HG03135 (cell line): ENCODE data around the gene DERA.
"Not testable (repeated sequence)": the region's sequence is repeated elsewhere in the genome, so short reads cannot be mapped to it uniquely, and the experiment has no call there.

Experiments used
- ATAC-seq: cut with Tn5 transposase; IDR thresholded peaks from one replicate; pipeline ENCODE4 v1.9.1; 2021; ENCODE audit warnings: mild to moderate bottlenecking, moderate library complexity; ENCODE audit not compliant: unreplicated experiment

DERA gene

DNA sequence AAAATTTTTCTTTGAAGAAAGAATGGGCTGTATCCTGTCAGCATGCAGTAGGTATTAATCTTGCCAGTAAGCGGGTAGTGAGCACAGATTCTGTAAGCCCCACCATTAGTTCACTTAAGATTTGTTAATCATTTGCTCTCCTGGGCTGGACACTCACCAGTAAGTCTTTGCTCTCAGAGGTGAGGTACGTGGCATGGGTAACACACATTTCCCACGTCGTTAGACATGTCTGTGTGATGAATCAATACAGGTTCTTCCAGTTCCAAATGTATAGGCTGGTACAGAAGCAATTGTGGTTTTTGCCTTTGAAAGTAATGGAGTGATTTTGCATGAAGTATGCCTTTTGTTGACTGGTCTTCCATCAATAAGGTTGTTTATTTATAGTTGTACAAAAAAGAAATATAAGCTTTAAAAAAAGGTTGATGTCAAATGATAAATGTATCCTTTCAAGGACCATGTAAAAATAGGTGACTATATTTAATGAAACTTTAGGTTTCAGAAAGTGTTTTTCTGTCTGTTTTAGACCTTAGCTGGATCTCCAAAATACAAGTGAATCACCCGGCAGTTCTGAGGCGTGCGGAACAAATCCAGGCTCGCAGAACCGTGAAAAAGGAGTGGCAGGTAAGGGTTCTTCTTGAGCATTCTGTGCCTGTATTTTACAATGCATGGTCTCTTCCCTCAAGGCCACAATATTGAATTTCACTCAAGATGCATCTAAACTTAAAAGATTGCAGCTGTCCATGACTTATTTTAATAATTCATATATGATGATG is 45.5 kb downstream of the DERA start:
- ATAC-seq, result no peak

DNA sequence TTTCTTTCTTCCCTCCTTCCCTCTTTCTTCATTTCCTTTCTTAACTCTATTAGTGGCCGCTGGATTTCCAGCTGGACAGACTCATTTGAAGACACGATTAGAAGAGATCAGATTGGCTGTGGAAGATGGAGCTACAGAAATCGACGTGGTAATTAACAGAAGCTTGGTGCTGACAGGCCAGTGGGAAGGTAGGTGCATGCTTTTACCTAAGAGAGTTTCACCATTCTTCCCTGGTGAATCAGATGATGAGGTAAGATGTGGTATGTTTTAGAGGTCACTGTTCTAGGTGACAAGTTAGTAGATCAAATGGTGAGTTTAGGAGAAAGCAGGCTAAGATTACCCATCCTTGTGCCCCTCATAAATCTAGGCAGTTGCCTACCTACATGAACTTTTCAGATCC is 51.6 kb downstream of the DERA start:
- no peak for ATAC-seq

DNA sequence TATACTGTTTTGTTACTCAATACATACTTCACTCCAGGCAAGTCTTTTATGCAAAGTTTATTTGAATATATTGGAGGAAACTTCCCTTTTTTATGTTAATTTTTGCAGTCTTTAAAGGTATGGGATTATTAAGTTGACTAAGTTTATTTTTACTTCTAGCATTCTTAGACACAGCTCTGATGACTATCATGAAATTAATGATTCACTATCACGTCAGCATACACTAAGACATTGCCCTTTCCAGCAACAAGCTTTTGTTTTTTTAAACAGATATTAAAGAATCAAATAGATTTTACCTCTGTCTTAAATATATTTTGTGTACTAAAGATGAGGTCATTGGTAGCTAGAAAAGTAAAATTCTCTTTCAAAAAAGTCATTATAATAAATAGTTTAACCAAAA is 52.1 kb downstream of the DERA start:
- ATAC-seq, result no peak

DNA sequence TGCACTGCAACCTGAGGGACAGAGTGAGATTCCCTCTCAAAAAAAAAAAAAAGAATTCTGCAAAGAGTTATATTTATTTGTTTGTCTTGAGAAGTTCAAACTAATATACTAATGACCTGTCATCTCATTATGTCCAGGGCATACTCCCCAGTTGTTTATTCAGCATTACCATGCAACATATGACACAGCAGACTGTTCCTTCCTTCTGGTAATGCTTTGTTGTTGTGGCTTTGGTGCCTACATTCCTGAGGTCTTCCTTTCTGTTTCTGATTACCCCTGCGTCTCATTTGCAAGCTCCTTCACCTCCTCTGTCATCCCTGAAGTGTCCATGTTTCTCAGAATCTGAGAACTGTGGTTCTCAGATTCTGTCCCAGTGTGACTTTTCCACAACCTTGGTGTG is 55.3 kb downstream of the DERA start:
- ATAC-seq, result no peak

DNA sequence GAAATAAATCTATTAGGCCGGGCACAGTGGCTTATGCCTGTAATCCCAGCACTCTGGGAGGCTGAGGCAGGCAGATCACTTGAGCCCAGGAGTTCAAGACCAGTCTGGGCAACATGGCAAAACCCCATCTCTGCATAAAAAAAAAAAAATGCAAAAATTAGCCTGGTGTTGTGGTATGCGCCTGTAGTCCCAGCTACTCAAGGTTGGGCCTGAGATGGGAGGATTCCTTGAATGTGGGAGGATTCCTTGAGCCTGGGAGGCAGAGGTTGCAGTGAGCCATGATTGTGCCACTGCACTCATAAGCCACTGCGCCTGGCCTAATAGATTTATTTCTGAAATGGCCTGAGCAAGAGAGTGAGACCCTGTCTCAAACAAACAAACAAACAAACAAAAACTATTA is 55.9 kb downstream of the DERA start:
- ATAC-seq, result not testable (repeated sequence)

DNA sequence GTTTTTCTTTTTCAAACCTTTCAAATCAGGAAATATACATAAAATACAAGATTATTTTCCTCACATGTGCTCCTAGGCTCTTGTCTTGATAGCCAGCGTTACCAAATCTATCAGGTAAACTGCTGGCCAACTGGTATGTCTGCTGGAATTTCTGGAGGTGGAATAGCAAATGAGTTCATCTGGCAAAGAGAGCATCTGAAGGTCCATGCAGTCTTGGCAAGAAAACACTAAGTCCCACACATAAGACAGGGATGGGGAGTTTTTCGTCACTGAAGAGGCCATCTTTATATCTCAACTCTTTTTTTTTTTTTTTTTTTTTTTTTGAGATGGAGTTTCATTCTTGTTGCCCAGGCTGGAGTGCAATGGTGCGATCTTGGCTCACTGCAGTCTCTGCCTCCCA is 60.1 kb downstream of the DERA start:
- ATAC-seq, result no peak

DNA sequence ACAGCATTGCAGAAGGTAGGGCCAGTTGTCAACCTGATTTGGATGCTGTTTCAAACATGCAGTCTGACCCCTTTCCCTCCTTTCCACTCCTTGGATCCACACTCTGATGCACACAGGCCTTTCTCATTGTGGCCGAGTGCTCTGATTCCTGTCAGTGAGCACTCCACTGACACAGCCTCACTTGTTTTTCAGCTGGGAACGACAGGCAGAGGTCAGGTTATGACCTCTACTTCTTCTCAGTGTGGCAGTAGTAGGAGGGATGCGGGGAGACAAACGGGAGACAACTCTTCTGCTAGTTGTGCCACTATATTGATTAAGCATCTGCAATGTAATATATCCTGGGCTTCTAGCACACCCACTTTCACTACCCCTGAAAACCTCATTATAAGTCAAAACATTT is 61.8 kb downstream of the DERA start:
- ATAC-seq, result no peak

DNA sequence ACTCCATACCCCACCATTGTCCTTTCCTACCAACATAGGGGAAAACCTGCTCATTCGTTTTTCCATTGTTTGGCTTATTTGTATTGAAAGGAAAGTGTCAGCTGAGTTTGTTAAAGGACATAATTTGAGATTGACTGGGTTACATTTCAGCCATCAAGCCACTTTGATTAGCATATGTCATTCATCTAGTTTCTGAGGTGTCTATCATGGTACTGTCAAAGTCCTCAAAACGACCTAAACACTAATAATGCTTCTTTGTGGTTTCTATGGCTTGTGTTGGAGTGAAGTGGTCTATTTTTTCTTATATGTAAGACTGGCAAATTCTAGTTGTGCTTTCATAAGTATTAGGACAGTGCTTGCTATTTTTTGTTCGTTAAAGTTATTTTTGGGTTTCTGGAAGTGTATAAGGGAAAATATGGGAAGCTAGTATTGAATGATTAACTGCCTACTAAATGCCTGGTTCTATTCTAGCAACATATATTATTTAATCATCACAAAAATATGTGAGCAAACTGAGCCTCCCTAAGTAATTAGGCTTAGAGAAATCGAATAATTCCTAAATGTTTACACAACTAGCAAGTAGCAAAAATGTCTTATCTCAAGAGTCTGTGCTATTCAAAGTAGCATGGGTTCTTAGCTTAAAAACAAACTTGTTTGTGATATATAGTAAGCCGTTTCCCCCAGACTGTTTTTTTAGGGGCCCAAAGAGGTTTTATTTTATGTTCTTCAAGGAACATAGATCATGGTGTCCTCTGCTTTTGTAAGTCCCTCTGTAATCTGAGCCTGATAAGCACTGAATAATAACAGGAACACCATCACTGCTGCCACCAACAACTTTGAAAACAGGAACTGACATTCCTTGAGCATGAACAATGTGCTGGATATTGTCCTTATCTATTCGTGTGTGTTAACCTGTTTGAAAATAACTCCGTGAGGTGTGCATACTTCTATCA is 67.1 kb downstream of the DERA start:
- ATAC-seq, result no peak

DNA sequence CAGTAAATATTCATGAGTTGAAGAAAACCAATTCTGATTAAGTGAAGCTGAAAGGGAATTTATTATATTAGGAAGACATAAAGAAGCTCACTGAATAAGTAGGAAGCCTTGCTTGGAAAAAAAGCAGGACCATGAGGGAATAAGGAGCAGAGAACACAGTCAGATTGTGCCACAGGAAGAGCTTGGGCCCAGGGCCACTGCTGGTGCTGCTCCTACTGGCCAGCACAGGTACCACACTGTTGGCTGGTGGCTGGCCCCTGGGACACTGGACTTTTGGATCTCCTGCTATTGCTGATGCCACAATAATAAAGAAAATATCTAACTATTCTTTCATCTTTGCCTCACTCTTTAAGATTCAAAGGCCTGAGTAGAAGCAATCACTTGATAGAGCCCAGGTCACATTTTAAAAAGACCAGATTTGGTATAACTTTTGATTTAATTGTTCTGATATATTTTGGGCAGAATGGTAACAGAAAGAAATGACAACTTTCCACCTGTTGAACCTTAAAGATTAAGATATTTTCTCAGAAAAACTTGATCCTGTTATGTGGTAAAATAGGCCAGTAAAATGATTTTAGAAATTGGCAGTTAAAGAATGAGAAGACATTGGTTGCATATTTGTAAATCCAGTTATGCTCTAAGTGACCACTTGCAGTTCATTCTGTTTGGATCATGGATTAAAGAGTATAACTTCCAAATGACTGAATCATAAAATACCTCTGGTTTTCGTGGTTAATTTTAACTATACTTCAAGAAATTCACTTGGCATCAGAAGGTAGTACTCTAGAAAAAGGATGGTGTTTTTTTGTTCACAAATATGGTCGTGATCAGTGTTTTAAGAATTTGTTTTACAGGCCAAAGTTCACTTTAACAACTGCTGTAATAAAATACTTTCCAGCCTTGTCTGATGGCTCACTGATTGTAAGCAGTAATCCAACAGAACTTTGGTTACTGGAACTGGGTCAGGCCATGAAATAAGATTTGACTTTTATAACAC is 68.3 kb downstream of the DERA start:
- peak; percentile 80 for ATAC-seq

DNA sequence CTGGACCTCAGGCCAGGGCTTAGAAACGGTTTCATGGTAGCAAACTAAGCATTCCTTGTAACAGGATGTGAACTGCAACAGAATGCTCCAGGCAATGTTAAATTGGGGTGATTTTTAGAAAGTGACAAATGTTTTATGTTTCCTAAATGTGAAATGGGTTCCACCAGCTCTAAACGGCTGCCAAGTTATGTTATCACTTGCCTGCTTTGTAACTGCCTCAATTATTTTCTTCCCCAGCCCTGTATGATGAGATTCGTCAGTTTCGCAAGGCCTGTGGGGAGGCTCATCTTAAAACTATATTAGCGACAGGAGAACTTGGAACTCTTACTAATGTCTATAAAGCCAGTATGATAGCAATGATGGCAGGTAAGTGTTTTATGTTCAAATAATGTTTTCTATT is 70.9 kb downstream of the DERA start:
- no peak for ATAC-seq

DNA sequence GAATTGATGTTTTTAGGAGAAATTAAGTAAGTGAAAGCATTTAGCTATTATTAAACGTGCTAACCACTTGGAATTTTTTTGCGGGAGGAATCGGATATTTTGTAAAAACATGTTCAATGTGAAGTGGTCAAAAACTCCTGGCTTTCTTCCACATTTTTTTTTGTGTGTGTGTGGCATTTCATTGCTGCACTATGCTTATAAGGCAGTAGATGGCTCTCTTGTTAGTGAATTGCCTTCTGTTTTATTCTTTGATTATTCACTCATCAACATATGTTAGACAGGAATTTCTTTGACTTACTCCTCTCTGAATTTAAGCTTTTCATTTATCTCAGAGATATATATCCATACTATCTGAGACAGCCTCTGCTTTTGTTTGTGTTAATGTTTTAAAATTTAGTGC is 71.3 kb downstream of the DERA start:
- no peak for ATAC-seq

DNA sequence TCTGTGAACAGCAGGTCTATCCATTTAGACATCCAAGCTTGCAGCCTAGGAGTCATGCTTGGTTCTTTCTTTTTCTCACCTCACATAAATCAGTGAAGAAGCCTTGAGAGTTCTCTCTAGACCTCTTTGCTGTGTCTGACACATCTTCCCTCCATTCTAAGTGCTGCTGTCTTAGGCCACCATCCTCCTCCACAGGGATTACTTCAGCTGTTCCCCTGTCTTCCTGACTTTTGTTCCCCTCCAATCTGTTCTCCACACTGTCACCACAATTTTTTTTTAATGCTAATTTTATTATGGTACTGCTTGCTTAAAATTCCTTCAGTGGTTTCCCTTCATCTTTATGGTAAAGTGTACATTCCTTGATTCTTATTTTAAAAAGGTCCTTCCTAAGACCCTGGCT is 71.8 kb downstream of the DERA start:
- ATAC-seq, result no peak

DNA sequence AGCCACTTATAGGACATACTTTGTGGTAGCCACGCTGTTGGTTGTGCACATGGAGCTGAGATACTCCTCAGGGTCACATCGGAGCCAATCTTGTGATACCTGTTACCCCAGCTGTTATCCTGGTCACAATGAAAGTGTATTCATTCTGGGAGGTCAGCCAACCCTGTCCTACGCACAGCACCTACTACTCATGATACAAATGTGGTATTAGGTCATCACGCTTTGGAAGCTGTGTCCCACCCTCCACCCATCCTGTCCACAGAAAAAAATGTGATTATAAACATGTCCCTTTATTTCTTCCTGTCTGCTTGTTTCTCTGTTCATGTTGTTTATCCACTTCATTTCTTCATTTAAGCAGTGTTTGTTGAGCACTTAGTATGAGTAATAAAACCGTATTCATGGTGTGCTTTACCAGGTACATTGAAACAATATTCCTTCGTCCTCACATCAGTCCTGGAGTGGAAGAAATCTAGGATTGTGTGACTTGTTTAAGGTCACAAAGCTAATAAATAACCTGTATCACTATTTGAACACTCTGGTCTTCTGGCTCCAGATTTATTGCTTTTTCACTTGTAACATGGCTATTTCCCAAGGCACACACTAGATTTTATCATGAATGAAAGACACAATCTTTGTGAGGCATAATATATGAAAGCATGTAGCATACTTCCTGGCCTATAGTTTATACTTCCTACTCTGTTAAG is 73.1 kb downstream of the DERA start:
- no peak for ATAC-seq

DNA sequence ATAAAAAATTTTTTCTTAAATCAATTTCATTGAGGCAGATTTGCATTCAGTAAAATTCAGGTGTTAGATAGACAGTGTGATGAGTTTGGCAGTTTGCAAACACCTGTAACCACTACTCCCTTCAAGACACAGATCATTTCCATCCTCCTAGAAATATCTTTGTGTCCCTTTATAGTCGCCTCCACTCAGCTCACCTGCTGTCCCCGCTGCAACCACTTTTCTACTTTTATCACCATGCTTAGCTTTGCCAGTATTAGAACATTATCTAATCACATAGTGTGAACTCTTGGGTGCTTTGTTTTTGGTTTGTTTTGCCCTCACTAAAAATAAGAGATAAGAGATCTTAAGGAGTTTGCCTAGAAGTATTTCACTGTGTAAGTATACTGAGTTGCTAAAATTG is 73.8 kb downstream of the DERA start:
- no peak for ATAC-seq

DNA sequence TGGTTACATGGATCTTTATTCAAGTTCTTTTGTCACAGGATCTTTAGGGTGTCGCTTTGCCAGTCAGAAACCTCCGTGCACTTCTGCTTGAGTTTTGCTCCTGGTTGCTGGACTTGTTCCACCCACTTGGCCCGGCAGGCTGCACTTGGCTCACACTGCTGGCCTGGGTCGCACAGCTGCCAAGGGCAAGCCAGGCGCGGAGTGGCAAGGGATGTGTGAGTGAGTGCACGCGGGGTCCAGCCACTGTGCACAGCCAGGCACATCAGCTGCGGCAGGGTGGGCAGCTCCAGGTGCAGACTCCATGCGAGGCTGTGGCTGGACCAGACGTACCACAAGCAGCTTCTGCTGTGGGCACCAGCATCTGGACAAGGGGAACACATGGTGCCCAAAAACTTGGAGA is 76.6 kb downstream of the DERA start:
- ATAC-seq, result no peak

DNA sequence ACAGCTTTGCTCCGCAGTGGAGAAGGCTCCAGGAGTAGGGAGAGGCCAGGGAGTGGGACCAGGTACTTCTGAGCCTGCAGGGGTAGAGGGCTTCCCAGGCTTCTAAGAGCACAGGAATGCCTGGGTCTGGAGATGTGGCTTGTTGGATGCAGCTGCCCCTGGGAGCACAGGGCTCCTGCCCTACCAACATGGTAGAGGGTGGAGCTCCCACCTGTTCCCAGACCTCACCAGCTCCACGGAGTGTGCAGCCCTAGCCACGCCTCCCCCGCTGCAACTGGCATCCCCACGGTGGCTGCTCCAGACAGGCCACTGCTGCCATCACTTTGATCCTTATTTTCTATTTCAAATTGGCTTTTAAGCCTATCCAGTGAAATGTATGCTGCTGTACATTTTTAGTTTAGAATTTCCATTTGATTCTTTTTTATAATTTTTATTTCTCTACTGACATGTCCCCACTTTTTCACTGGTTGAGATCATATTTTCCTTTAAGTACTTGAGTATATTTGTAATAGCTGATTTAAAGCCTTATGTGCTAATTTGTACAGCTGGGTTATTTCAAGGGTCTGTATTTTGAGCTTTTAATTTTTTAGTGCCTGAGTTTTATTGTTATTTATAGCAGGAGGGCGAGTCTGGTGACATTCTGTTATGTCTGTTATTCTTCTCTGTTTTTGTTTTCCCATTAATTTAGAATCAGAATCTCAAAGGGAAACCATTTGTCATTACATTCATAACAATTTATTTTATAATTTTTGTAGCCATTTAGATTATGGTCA is 78.0 kb downstream of the DERA start:
- ATAC-seq, result no peak

DNA sequence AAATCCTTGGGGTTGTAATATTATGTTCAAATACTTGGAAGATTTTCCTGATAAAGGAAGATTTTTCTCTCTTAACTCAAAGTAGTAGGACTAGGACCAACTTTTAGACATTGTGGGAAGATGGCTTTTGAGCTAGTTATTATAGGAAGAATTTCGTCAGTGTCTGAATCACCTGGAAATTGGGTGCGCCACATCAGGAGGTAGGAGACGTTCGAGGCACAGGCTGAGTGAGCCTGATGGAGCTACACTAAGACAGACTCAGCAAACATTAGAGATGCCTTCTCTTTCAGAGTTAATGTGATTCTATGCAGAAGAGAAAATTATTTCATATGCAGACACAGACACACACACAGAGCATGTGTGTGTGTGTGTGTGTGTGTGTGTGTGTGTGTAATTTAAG is 84.7 kb downstream of the DERA start:
- ATAC-seq, result no peak

DNA sequence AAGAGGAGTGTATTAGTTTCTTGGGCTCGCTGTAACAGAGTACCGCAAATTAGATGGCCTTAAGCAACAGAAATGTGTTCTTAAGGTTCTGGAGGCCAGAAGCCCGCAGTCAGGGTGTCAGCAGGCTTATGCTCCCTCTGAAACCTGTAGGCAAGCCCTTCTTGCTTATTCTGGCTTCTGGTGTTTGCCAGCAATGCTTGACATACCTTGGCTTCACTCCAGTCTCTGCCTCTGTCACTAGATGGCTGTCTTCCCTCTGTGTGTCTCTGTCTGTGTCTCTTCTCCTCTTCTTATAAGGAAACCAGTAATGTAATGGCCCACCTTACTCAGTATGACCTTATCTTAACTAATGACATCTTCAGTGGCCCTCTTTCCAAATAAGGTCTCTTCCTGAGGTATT is 85.1 kb downstream of the DERA start:
- ATAC-seq, result no peak

DNA sequence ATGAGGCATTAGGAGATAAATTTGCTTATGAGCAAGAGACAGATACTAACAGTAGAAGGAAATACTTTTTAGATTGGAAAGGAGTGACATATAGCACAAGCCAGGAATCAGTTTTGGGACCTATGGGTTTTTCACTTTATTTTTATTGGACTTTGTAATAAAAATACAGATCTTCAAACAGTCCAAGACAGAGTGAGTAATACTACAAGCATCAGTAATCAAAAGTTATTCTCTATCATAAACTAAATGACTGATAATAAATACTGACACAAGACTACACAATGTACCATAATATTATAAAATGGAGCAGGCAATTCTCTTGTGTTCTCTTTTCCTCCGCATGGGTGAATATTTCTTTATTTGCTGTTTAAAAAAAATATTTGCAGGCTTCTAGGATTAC is 85.8 kb downstream of the DERA start:
- no peak for ATAC-seq

DNA sequence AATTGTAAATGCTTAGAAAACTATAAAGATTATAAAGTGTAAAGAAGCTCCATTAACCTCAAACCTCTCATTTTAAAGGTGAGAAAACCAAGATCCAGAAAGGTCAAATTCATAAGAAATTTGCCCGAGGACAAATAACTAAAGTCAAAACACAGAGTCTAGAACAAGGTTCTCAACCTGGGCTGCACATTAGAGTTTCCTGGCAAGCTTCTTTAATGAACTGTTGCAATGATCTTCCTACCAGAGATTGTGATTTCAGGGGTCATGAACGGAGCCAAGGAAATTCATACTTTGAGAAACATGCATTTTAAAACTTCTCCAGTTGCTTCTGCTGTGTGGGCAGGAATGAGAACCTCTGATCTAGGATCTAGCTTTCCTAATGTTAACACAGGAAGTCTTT is 86.8 kb downstream of the DERA start:
- ATAC-seq, result no peak
